Calu3 (cell line): Measurements from ENCODE around the gene AADAT. TPM values are rescaled to one million over a fixed set of nuclear protein-coding genes. Genes with fewer than 3 reads are reported as not detected.

Experiments used
- BruUV-seq: library from RNA; stranded (reverse); fragments of 400-500 nt; replicated peaks from 2 replicates; lab custom pipeline; 2021; lab: Mats Ljungman, UMichigan
- CTCF ChIA-PET: fragments of 300-600 bp; sonication (Branson Sonifier 250); formaldehyde crosslinking; loops from one replicate; lab custom pipeline; 2022; ENCODE audit warnings: antibody characterized with exemption; lab: Charles Lee
- DNase-seq: peaks from one replicate; pipeline ENCODE4 v3.0.0; 2022
- H3K27ac Mint-ChIP-seq: one replicate; pipeline ENCODE4 v1.8.0; 2022; ENCODE audit warnings: mixed read lengths; ENCODE audit not compliant: unreplicated experiment
- H3K27me3 Mint-ChIP-seq: one replicate; pipeline ENCODE4 v1.8.0; 2022; ENCODE audit warnings: mixed read lengths; ENCODE audit not compliant: unreplicated experiment
- H3K36me3 Mint-ChIP-seq: one replicate; pipeline ENCODE4 v1.8.0; 2022; ENCODE audit warnings: mild to moderate bottlenecking, moderate library complexity, mixed read lengths; ENCODE audit not compliant: insufficient read depth, unreplicated experiment
- H3K4me1 Mint-ChIP-seq: one replicate; pipeline ENCODE4 v1.8.0; 2022; ENCODE audit warnings: mild to moderate bottlenecking, low read depth, mixed read lengths; ENCODE audit not compliant: unreplicated experiment
- H3K4me3 Mint-ChIP-seq: one replicate; pipeline ENCODE4 v1.8.0; 2022; ENCODE audit warnings: mild to moderate bottlenecking, low read depth, moderate library complexity, mixed read lengths; ENCODE audit not compliant: unreplicated experiment
- H3K9me3 Mint-ChIP-seq: one replicate; pipeline ENCODE4 v1.8.0; 2022; ENCODE audit warnings: low read depth, mixed read lengths; ENCODE audit not compliant: unreplicated experiment
- CTCF ChIP-seq: fragments of 200-600 bp; IDR thresholded peaks from one replicate; pipeline ENCODE4 v1.8.0; 2022; ENCODE audit warnings: antibody characterized with exemption; ENCODE audit not compliant: unreplicated experiment
- intact Hi-C: fragments of 100-400 bp; cut with micrococcal nuclease; formaldehyde crosslinking; loops from one replicate; pipeline ENCODE4 v1.10.0; 2022; ENCODE audit not compliant: unreplicated experiment
- total RNA-seq: library from RNA; stranded (reverse); gene quantifications from 2 replicates; pipeline ENCODE4 v1.2.3, GENCODE V29; 2022

The AADAT gene
- total RNA-seq, 1 experiment from 2014 or later = 13.8 TPM

GRCh38 chr4:170134821-170135220 lies 45.1 kb upstream of the AADAT start:
- H3K4me3 Mint-ChIP-seq = no peak overlapping the region
- TF ChIP-seq CTCF = no peak
- CTCF ChIA-PET = no interaction called here
- BruUV-seq = no TSS peak
- peaks cover 6% of the 10 kb centered on the region for H3K4me1 Mint-ChIP-seq
- no peaks in the 10 kb centered on the region for H3K27me3 Mint-ChIP-seq
- H3K27ac Mint-ChIP-seq = no peak overlapping the region
- H3K36me3 Mint-ChIP-seq = no peaks in the 10 kb centered on the region
- intact Hi-C loops = no loop called here
- no peak for DNase-seq
- peaks cover 8% of the 10 kb centered on the region for H3K9me3 Mint-ChIP-seq

GRCh38 chr4:170128219-170128804 lies 38.6 kb upstream of the AADAT start:
- no peaks in the 10 kb centered on the region for H3K4me1 Mint-ChIP-seq
- H3K4me3 Mint-ChIP-seq = no peak overlapping the region
- no TSS peak for BruUV-seq
- TF ChIP-seq CTCF = no peak
- CTCF ChIA-PET = interaction anchor here (1.0 kb wide), 1 partner anchor 152 kb away, joined by 3 read pairs; no protein-coding TSS in a partner anchor
- no peak overlapping the region for H3K27ac Mint-ChIP-seq
- H3K36me3 Mint-ChIP-seq = no peaks in the 10 kb centered on the region
- no peak for DNase-seq
- H3K27me3 Mint-ChIP-seq = no peaks in the 10 kb centered on the region
- H3K9me3 Mint-ChIP-seq = peaks cover 12% of the 10 kb centered on the region
- intact Hi-C loops = no loop called here

GRCh38 chr4:170127758-170128157 lies 38.0 kb upstream of the AADAT start:
- intact Hi-C loops = no loop called here
- no peak for DNase-seq
- BruUV-seq = no TSS peak
- H3K9me3 Mint-ChIP-seq = peaks cover 10% of the 10 kb centered on the region
- H3K4me3 Mint-ChIP-seq = no peak overlapping the region
- no peak overlapping the region for H3K27ac Mint-ChIP-seq
- no peaks in the 10 kb centered on the region for H3K36me3 Mint-ChIP-seq
- TF ChIP-seq CTCF = no peak
- H3K4me1 Mint-ChIP-seq = no peaks in the 10 kb centered on the region
- H3K27me3 Mint-ChIP-seq = no peaks in the 10 kb centered on the region
- CTCF ChIA-PET = interaction anchor here (1.0 kb wide), 1 partner anchor 17 kb away, joined by 3 read pairs; no protein-coding TSS in a partner anchor

DNA sequence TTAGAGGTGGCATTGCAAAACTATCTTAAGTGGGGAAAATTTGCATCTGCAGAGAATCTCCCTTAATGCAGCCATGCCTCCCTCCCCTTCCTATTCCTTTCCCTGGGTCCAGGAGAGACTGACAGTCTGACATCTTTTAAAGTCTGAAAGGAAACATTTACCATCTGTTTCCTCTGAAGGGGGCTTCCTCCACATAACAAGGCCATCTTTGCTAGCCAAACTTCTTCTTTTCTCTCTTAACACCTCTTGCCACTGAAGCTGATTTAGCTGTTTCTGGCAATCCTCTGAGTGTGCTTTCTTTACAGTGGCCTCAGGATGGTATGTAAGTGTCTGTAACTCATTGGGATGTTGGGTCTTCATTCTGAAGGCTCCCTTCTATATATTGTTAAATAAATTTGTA lies 34.6 kb upstream of the AADAT start:
- no peak for DNase-seq
- no peak overlapping the region for H3K4me3 Mint-ChIP-seq
- H3K27me3 Mint-ChIP-seq = no peaks in the 10 kb centered on the region
- intact Hi-C loops = no loop called here
- CTCF ChIA-PET = no interaction called here
- H3K36me3 Mint-ChIP-seq = no peaks in the 10 kb centered on the region
- H3K27ac Mint-ChIP-seq = no peak overlapping the region
- TF ChIP-seq CTCF = no peak
- peaks cover 8% of the 10 kb centered on the region for H3K4me1 Mint-ChIP-seq
- no TSS peak for BruUV-seq
- peaks cover 6% of the 10 kb centered on the region for H3K9me3 Mint-ChIP-seq
